ENCODE data around the gene LRRC4.

- TF ChIP-seq, protein P1, sequence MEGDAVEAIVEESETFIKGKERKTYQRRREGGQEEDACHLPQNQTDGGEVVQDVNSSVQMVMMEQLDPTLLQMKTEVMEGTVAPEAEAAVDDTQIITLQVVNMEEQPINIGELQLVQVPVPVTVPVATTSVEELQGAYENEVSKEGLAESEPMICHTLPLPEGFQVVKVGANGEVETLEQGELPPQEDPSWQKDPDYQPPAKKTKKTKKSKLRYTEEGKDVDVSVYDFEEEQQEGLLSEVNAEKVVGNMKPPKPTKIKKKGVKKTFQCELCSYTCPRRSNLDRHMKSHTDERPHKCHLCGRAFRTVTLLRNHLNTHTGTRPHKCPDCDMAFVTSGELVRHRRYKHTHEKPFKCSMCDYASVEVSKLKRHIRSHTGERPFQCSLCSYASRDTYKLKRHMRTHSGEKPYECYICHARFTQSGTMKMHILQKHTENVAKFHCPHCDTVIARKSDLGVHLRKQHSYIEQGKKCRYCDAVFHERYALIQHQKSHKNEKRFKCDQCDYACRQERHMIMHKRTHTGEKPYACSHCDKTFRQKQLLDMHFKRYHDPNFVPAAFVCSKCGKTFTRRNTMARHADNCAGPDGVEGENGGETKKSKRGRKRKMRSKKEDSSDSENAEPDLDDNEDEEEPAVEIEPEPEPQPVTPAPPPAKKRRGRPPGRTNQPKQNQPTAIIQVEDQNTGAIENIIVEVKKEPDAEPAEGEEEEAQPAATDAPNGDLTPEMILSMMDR (conservative IDR thresholded peaks at IDR 0.05 in 1 of 2, IDR thresholded peaks at IDR 0.05 in 1 of 2; ENCODE audit: low read depth in 1 of 2, low read length in 2 of 2), result no peak
- no peak for TF ChIP-seq EZH2 (IDR thresholded peaks at IDR 0.05; ENCODE audit: low read length, missing control alignments)
Measured at GRCh38 chr7:128033246-128033645, 2.0 kb upstream of the LRRC4 start.

All from fibroblast of lung (primary cell).